ENCODE measurements around the gene ARG2.
A peak's percentile ranks its signal among the peaks of the same experiment; 100 is the strongest.

The ARG2 gene

GRCh38 chr14:67619446-67620216 lies at the start of gene ARG2:
Gene ARG2, plus strand, starts transcription at chr14:67619920. Its CDS starts 58 bp downstream, at chr14:67619978.
- peak; percentile 94 for DNase-seq

- no peak for DNase-seq
Observed at GRCh38 chr14:67570453-67570852, 49.3 kb upstream of the ARG2 start.

- DNase-seq, result peak; percentile 71
Observed at GRCh38 chr14:67571275-67571990, 48.3 kb upstream of the ARG2 start.

GRCh38 chr14:67571991-67572323 lies 47.8 kb upstream of the ARG2 start:
- no peak for DNase-seq

- no peak for DNase-seq
Observed at GRCh38 chr14:67572608-67573007, 47.1 kb upstream of the ARG2 start.

- DNase-seq, result no peak
Observed at GRCh38 chr14:67573228-67574010, 46.3 kb upstream of the ARG2 start.

GRCh38 chr14:67574156-67574555 lies 45.6 kb upstream of the ARG2 start:
- DNase-seq, result no peak

DNA sequence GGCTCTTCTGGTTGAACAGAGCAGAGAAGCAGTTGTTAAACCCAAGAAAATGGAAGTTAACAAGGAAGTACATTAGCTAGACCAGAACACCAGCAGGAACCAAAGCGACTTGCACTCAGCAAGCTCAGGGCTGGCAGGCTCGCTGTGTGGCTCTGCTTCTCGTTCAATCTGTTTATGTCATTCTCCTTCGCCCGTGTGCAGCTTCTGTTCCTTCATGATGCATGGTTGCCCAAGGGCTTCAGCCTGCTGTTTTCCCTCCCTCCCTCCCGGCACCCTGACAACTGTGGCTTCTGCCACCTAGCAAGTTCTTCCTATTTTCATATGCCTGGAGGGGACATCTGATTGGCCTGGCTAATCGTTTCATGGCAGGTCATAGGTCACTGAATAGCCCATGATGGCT lies 44.9 kb upstream of the ARG2 start:
- DNase-seq, result no peak

GRCh38 chr14:67575684-67576083 lies 44.0 kb upstream of the ARG2 start:
- no peak for DNase-seq

DNA sequence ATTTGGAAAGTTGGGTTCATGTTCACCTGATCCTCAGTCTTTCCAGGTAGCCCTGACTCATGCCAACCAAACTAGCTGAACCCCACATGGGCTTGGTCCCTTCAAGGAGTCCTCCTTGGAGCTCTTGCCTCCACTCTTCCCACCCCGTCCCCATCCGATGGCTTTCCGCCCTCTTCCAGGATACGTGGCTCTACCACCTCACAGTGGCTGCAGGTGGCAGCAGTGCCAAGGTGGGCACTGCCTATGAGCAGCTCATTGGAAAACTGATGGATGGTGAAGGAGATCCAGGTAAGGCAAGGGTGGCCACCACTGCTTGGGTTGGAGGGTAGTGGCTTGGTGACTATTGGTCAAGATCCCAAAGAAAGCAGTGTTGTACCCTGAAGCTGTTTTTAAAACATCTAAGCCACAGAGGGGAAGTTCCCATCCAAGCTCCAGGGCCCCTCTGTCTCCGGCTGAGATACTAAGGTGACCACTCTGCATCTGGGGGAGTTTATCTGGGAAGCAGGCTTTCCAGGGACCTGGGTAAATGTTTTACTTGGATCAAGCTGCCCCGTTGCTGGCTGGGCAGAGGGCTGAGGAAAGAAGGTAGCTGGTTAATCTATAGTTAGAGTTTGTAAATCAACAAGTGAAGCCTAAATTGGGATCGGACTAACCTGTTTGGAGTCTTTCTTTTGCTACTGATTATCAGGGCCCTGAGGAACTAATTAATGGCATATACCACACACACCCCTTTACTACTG lies 43.3 kb upstream of the ARG2 start:
- no peak for DNase-seq

GRCh38 chr14:67577181-67577808 lies 42.4 kb upstream of the ARG2 start:
- DNase-seq, result no peak

GRCh38 chr14:67577909-67578749 lies 41.6 kb upstream of the ARG2 start:
- DNase-seq, result no peak

GRCh38 chr14:67579040-67579439 lies 40.7 kb upstream of the ARG2 start:
- DNase-seq, result no peak

DNA sequence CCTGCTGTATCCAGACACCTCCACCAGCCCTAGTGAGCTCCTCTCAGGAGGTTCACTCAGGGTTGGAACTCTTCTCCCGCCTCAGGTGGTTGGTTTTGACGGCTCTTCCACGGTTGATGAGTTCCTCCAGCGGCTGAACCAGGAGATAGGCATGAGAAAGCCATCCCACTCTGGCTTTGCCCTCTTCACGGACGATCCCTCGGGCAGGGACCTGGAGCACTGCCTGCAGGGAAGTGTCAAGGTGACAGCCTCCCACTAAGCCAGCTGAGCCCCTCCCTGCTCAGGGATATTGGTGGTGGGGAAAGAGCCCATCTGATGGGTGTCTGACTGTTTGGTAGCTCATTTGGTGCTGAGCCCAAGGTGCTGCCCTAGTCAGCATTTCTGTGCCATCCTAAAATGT lies 40.1 kb upstream of the ARG2 start:
- DNase-seq, result no peak

DNA sequence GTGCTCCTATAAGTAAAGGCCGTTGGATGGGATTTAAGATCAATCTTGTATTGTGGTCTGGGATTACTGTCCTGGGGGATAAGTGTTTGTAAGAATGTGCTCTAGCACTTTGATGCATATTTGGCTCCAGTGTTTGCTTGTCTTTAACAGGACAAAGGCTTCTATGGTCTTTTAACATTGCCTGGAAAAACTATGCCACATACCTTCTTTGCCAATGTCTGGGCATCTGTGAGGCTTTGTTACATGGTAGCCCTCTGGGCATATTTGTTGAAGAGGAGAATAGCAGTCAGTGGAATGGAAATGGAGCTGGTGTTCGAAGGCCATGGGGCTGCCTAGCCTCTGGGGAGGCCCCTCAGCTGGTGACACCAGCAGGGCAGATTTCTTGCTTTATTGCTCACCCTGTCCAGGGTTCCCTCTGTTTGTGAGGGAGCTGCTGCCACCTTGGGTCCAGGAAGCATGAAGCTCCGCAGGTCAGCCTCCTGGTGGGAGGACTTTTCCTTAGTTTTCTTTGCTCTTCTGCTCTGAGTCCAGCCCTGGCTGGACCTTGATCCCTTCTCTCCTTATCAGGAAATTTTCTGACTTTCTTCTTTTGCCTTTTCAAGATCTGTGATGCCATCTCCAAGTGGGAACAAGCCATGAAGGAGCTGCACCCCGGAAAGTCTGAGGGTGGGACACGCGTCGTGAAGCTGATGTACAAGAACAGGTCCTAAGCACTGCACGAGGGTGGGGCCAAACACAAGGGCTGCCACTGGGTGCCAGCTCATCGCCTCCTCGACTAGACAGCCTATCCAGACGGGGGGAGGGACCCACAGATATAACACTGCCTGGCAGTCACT lies 39.2 kb upstream of the ARG2 start:
- DNase-seq, result no peak

GRCh38 chr14:67581643-67582042 lies 38.1 kb upstream of the ARG2 start:
- DNase-seq, result no peak

DNA sequence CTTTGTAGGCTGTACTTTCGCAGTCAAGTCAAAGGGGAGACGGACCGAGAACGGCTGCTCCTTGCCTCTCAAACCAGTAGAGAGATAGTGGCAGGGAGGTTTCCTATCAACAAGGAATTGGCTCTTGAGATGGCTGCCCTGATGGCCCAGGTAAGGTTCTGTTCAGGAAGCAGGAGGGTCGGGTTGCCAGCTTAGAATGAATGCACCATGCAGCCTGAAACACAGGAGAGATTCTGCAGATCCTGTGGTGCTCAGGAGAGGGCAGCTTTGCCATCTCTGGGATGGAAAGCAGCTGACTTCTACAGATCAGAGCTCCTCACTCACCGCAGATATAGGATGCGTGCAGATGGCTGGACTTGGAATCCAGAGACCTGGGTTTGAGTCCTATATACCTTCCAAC lies 37.7 kb upstream of the ARG2 start:
- no peak for DNase-seq

- peak; percentile 66 for DNase-seq
Observed at GRCh38 chr14:67583711-67584644, 35.7 kb upstream of the ARG2 start.

DNA sequence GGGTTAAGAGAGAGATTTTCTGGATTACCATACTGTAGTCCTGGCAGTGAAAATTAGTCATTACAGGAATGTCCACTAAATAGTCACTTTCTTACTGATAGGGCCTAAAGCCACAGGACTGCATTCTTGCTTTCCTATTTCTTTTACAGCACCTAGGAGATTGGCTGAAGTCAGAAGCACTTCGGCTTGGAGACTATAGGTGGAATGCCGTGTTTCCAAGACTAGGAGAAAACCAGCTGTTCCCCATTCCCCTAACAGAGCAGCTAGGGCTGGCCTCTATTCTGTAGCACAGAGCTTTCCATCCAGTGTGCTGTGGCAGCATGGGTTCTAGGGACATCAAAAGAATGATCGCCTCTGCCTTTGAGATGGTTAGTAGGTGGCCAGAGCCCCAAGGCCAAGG lies 34.7 kb upstream of the ARG2 start:
- no peak for DNase-seq

DNA sequence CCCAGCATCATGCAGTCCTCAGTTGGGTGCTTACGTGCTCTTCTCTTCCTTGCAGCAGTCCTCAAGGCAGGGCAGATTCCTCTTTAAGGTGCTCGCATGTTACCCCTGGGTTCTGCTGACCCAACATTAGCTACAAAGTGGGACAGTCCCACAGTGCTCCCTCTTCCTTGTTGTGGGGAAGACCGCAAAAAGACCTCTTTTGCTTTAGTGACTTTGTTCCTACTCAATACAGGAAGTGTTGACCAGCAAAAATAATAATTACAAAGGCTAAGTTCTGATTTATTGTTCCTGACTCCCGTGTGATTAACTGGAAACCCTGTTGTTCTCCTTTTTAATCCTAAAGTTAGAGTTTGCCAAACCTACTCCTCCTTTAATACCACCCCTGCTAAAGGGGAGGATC lies 33.4 kb upstream of the ARG2 start:
- no peak for DNase-seq
